Endothelial cell of umbilical vein (primary cell): Measurements from ENCODE around the gene ANKIB1. TPM values are rescaled to one million over a fixed set of nuclear protein-coding genes. Genes with fewer than 3 reads are reported as not detected.

ENCODE experiments used
- BruUV-seq: library from RNA; stranded (reverse); fragments of 400-500 nt; replicated peaks from 2 replicates; lab custom pipeline; 2021; lab: Mats Ljungman, UMichigan
- CTCF ChIA-PET: fragments of 300-600, 350-600 bp; sonication (Branson Sonifier 250); formaldehyde crosslinking; loops from one replicate; lab custom pipeline; 2021; ENCODE audit warnings: antibody characterized with exemption, inconsistent platforms; lab: Charles Lee
- POLR2A ChIA-PET: fragments of 300-600, 350-600 bp; sonication (Branson Sonifier 250); formaldehyde crosslinking; loops from one replicate; lab custom pipeline; 2021; ENCODE audit warnings: antibody characterized with exemption, inconsistent platforms; lab: Charles Lee
- DNase-seq: peaks from one replicate; pipeline ENCODE4 v3.0.0-alpha.2; 2011; ENCODE audit warnings: low read depth, low spot score
- FAIRE-seq: peaks from 2 replicates; lab custom pipeline; 2011; peaks lifted over from hg19 to GRCh38; lab: Jason Lieb, UNC
- H2AFZ ChIP-seq: 2 replicates; pipeline ENCODE4 v1.6.0; 2012; ENCODE audit warnings: low read depth, low read length, control low read depth, inconsistent platforms
- H3K27ac ChIP-seq: 2 replicates; pipeline ENCODE4 v1.5.1; 2011; ENCODE audit warnings: low read depth, mild to moderate bottlenecking, control low read depth, low read length, moderate library complexity; ENCODE audit not compliant: insufficient read depth
- H3K27me3 ChIP-seq, 2 experiments: 2 replicates each; pipeline versions ENCODE4 v1.6.0 to v1.6.1; 2011; ENCODE audit warnings: low read length in 2 of 2, mixed read lengths in 1 of 2; ENCODE audit not compliant: control insufficient read depth in 2 of 2, insufficient read depth in 2 of 2
- H3K36me3 ChIP-seq, 2 experiments: 2 replicates in 1 of 2; 3 replicates in 1 of 2; pipeline ENCODE4 v1.5.1; 2011; ENCODE audit warnings: low read length in 2 of 2, mild to moderate bottlenecking in 1 of 2, moderate library complexity in 1 of 2; ENCODE audit not compliant: control insufficient read depth in 2 of 2, insufficient read depth in 2 of 2; ENCODE audit errors: extremely low read depth in 1 of 2
- H3K4me1 ChIP-seq: 3 replicates; pipeline ENCODE4 v1.5.1; 2011; ENCODE audit warnings: mild to moderate bottlenecking, low read length; ENCODE audit not compliant: control insufficient read depth, insufficient read depth; ENCODE audit errors: extremely low read depth
- H3K4me2 ChIP-seq: 2 replicates; pipeline ENCODE4 v1.6.1; 2011; ENCODE audit warnings: low read length, control low read depth, mixed read lengths; ENCODE audit not compliant: insufficient read depth
- H3K4me3 ChIP-seq, 3 experiments: fragments of 200-600 bp in 1 of 3; sonication (generic), shearing (Covaris generic) in 1 of 3; replicated peaks in 1 of 3; 2 replicates each; pipeline ENCODE4 v1.5.1; 2011 to 2016; ENCODE audit warnings: control low read depth in 3 of 3, low read length in 3 of 3, mild to moderate bottlenecking in 2 of 3, inconsistent platforms in 1 of 3, low read depth in 1 of 3, moderate library complexity in 1 of 3; ENCODE audit not compliant: insufficient read depth in 1 of 3
- H3K79me2 ChIP-seq: 2 replicates; pipeline ENCODE4 v1.6.0; 2012; ENCODE audit warnings: low read length, inconsistent platforms; ENCODE audit not compliant: control insufficient read depth, insufficient read depth
- H3K9ac ChIP-seq: replicated peaks from 2 replicates; pipeline ENCODE3; 2011; ENCODE audit warnings: low read length, control low read depth; ENCODE audit not compliant: insufficient read depth; ENCODE audit errors: extremely low read depth
- H3K9me1 ChIP-seq: replicated peaks from 3 replicates; pipeline ENCODE4 v1.6.0; 2011; ENCODE audit warnings: mild to moderate bottlenecking, low read length; ENCODE audit not compliant: control insufficient read depth, insufficient read depth; ENCODE audit errors: extremely low read depth
- H3K9me3 ChIP-seq: replicated peaks from 2 replicates; pipeline ENCODE4 v1.5.1; 2012; ENCODE audit warnings: low read length, inconsistent platforms; ENCODE audit not compliant: control insufficient read depth, insufficient read depth
- H4K20me1 ChIP-seq: replicated peaks from 2 replicates; pipeline ENCODE3; 2011; ENCODE audit warnings: mild to moderate bottlenecking, low read length; ENCODE audit not compliant: control insufficient read depth, insufficient read depth; ENCODE audit errors: extremely low read depth
- FOS ChIP-seq: IDR thresholded peaks from 2 replicates; pipeline ENCODE4 v1.6.1; 2011; ENCODE audit warnings: mild to moderate bottlenecking, low read length, moderate library complexity, borderline replicate concordance; ENCODE audit not compliant: insufficient read depth
- POLR2AphosphoS5 ChIP-seq: IDR thresholded peaks from 2 replicates; pipeline ENCODE4 v1.6.1; 2012; ENCODE audit warnings: low read depth, mild to moderate bottlenecking, control low read depth, low read length, moderate library complexity; ENCODE audit not compliant: insufficient read depth
- dilution Hi-C: fragments of 300-500 bp; cut with MboI; formaldehyde crosslinking; loops from one replicate; pipeline ENCODE4 v1.15.0; 2019; ENCODE audit warnings: low sequenced_read_pairs; ENCODE audit not compliant: extremely low pct_ligation_motif_present
- intact Hi-C: fragments of 100-400 bp; cut with micrococcal nuclease; formaldehyde crosslinking; loops from one replicate; pipeline ENCODE4 v1.10.0; 2022
- polyA plus RNA-seq, 4 experiments: library from polyadenylated mRNA; depleted of rRNA in 3 of 4; stranded (reverse) in 3 of 4; unstranded in 1 of 4; fragments of >200 nt; gene quantifications; 2 replicates each; pipeline versions ENCODE4 v1.2.1 to v1.2.3, GENCODE V29; 2011 to 2012; ENCODE audit warnings: missing spikeins in 1 of 4
- total RNA-seq: library from RNA; stranded (reverse); gene quantifications from 2 replicates; pipeline ENCODE4 v1.2.3, GENCODE V29; 2021

Gene ANKIB1
- total and polyA plus RNA-seq, 2 donors (not counting 3 experiments of a cell fraction or from before 2014, with no cell fraction given), result 16.9 to 56.5 TPM

DNA sequence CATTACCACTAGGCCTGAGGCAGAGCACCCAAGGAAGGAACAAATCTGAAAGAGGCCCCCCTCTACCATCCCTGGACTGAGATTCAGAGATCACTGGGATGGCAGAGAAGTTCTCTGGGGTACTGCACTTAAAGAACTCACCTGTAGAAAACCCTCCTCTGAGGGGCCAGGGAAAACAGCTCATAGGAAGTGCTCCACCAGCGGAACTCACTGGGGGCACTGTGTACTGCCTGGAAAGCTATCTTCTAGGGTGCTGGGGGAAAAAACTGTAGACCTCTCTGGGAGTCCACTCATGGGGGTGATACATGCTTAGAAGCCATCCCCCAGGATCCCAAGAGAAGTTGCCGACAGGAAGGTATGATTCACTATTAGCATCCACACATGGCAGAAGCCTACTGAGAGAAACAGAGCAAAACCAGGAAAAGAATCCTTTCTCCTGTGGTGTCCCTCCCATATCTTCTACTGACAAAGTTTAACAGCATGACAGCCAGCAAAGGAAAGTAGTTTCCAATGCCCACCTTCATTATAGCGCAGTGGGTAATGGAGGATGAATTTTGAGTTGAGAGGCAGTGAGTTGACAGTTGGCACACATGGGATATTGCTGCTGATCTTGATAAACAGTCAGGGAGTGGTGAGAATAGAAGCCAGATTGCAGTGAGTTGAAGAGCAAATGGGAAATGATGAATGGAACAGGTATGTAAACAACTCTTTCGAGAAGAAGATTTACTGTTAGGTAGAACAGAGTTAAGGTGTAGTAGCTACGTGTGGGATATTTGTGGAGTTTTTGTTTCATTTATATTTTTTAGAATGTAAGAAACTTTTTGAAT is 20.9 kb downstream of the ANKIB1 start:
- Histone ChIP-seq H3K27me3 (no peaks in the 10 kb centered on the region), H2AFZ (no peak overlapping the region), H4K20me1 (peaks cover 4% of the 10 kb centered on the region), H3K9me3 (no peaks in the 10 kb centered on the region), H3K9ac (no peak overlapping the region), H3K4me1 (no peaks in the 10 kb centered on the region), H3K9me1 (no peaks in the 10 kb centered on the region), H3K79me2 (peaks cover 24% of the 10 kb centered on the region), H3K36me3 (no peaks in the 10 kb centered on the region), H3K4me3 (no peak overlapping the region), H3K4me2 (no peak overlapping the region), H3K27ac (no peak overlapping the region)
- TF ChIP-seq FOS, result no peak
- no TSS peak for BruUV-seq
- dilution Hi-C loops, result no loop called here
- POLR2A ChIA-PET, result no interaction called here
- DNase-seq (no peak), FAIRE-seq (no peak)
- CTCF ChIA-PET, result interaction anchor here (1.2 kb wide), 1 partner anchor 134 kb away, joined by 3 read pairs; no protein-coding TSS in a partner anchor
- intact Hi-C loops, result no loop called here

GRCh38 chr7:92268921-92269320 is 23.1 kb downstream of the ANKIB1 start:
- BruUV-seq, result no TSS peak
- CTCF ChIA-PET, result no interaction called here
- H3K79me2 ChIP-seq, result peaks cover 25% of the 10 kb centered on the region

More at GRCh38 chr7:92268921-92269320, 23.1 kb downstream of the ANKIB1 start:
- DNase-seq (no peak), FAIRE-seq (no peak)
- no peaks in the 10 kb centered on the region for H4K20me1 ChIP-seq
- H3K9me1 ChIP-seq, result no peaks in the 10 kb centered on the region
- H3K27ac ChIP-seq, result no peak overlapping the region
- H3K9ac ChIP-seq, result no peak overlapping the region
- no peak for TF ChIP-seq POLR2AphosphoS5
- H3K4me3 ChIP-seq, result no peak overlapping the region
- no peaks in the 10 kb centered on the region for H3K9me3 ChIP-seq
- POLR2A ChIA-PET, result no interaction called here
- H3K4me2 ChIP-seq, result no peak overlapping the region
- dilution Hi-C loops (no loop called here), intact Hi-C loops (no loop called here)
- H3K4me1 ChIP-seq, result no peaks in the 10 kb centered on the region
- no peaks in the 10 kb centered on the region for H3K36me3 ChIP-seq
- H3K27me3 ChIP-seq, result no peaks in the 10 kb centered on the region
- no peak overlapping the region for H2AFZ ChIP-seq
